Ishikawa (cell line): ENCODE results near the gene PRPF40A.

ENCODE experiments used
- EP300 ChIP-seq: IDR thresholded peaks from 2 replicates; pipeline ENCODE4 v1.6.1; 2012; ENCODE audit warnings: borderline replicate concordance
- REST ChIP-seq: IDR thresholded peaks from 2 replicates; pipeline ENCODE4 v1.6.1; 2012; ENCODE audit warnings: low read depth, mild to moderate bottlenecking
- TAF1 ChIP-seq: IDR thresholded peaks from 2 replicates; pipeline ENCODE4 v1.6.1; 2012; ENCODE audit warnings: low read depth, mild to moderate bottlenecking

- TF ChIP-seq TAF1 (no peak), EP300 (no peak), REST (no peak)
These were observed 52.5 kb downstream of the PRPF40A start for GRCh38 chr2:152664725-152665124.
